CD4-positive, alpha-beta T cell (primary cell): ENCODE measurements around the gene LGR6. TPM values are rescaled to one million over a fixed set of nuclear protein-coding genes. Genes with fewer than 3 reads are reported as not detected.
A peak's percentile ranks its signal among the peaks of the same experiment; 100 is the strongest.

Source experiments
- ATAC-seq: fragments of 200-7000 bp; cut with Tn5 transposase; one replicate; pipeline ENCODE4 v1.10.0; 2022; ENCODE audit warnings: mild to moderate bottlenecking; ENCODE audit not compliant: poor library complexity
- CTCF ChIA-PET: fragments of 350-600 bp; sonication (Branson Sonifier 250); formaldehyde crosslinking; loops from one replicate; lab custom pipeline; 2021; ENCODE audit warnings: antibody characterized with exemption, inconsistent platforms; lab: Charles Lee
- POLR2A ChIA-PET: fragments of 350-600 bp; sonication (Branson Sonifier 250); formaldehyde crosslinking; loops from one replicate; lab custom pipeline; 2021; ENCODE audit warnings: antibody characterized with exemption, inconsistent platforms; lab: Charles Lee
- DNase-seq, 14 experiments: peaks; one replicate each; pipeline ENCODE4 v3.0.0-alpha.2; 2013 to 2020; ENCODE audit warnings: mixed read lengths in 2 of 14
- H3K27ac ChIP-seq, 2 donors: one replicate each; pipeline versions ENCODE4 v1.5.1 to v1.7.0; 2013; ENCODE audit warnings: low read length in 2 of 2, low read depth in 1 of 2, mild to moderate bottlenecking in 1 of 2
- H3K27me3 ChIP-seq, 2 experiments: 1 replicate in 1 of 2; 2 replicates in 1 of 2; pipeline versions ENCODE4 v1.6.1 to v1.7.0; 2013; ENCODE audit warnings: low read length in 2 of 2, control low read depth in 1 of 2, mild to moderate bottlenecking in 1 of 2, moderate library complexity in 1 of 2; ENCODE audit not compliant: insufficient read depth in 2 of 2, control insufficient read depth in 1 of 2
- H3K36me3 ChIP-seq: one replicate; pipeline ENCODE4 v1.6.1; 2013; ENCODE audit warnings: low read length, control low read depth; ENCODE audit not compliant: insufficient read depth
- H3K4me1 ChIP-seq: one replicate; pipeline ENCODE4 v1.6.1; 2013; ENCODE audit warnings: low read length, control low read depth; ENCODE audit not compliant: insufficient read depth
- H3K4me3 ChIP-seq: one replicate; pipeline ENCODE4 v1.5.1; 2013; ENCODE audit warnings: mild to moderate bottlenecking, low read length, moderate library complexity
- H3K9me3 ChIP-seq, 2 experiments: 1 replicate in 1 of 2; 2 replicates in 1 of 2; pipeline versions ENCODE4 v1.6.1 to v1.7.0; 2013; ENCODE audit warnings: low read length in 2 of 2, mild to moderate bottlenecking in 2 of 2, control low read depth in 1 of 2, moderate library complexity in 1 of 2; ENCODE audit not compliant: control insufficient read depth in 1 of 2, insufficient read depth in 1 of 2
- H3K27ac Mint-ChIP-seq: one replicate; pipeline ENCODE4 v1.8.0; 2020; ENCODE audit warnings: mixed read lengths
- H3K27me3 Mint-ChIP-seq: one replicate; pipeline ENCODE4 v1.8.0; 2021; ENCODE audit warnings: mixed read lengths
- H3K36me3 Mint-ChIP-seq: one replicate; pipeline ENCODE4 v1.8.0; 2021; ENCODE audit warnings: low read depth, mixed read lengths
- H3K4me1 Mint-ChIP-seq: one replicate; pipeline ENCODE4 v1.8.0; 2021; ENCODE audit warnings: low read depth, mixed read lengths
- H3K4me3 Mint-ChIP-seq: one replicate; pipeline ENCODE4 v1.8.0; 2020; ENCODE audit warnings: mild to moderate bottlenecking, mixed read lengths
- H3K9me3 Mint-ChIP-seq: one replicate; pipeline ENCODE4 v1.8.0; 2020; ENCODE audit warnings: mixed read lengths
- intact Hi-C, 2 experiments: fragments of 100-400 bp; cut with DNase I in 1 of 2; cut with micrococcal nuclease in 1 of 2; formaldehyde crosslinking; loops; one replicate each; pipeline versions ENCODE4 v1.15.1 to v1.9.0; 2023 to 2025; cut with DNase I, micrococcal nuclease
- total RNA-seq, 174 experiments: library from RNA in 2 of 174; stranded (reverse) in 2 of 174; gene quantifications; one replicate each; pipeline ENCODE4 v1.2.3 and lab custom pipeline; 2021 to 2026
- TF ChIP-seq, protein P1 (sequence below): fragments of 200-600 bp; IDR thresholded peaks from one replicate; pipeline ENCODE4 v1.8.0; 2022; ENCODE audit warnings: antibody characterized with exemption, mild to moderate bottlenecking

The LGR6 gene
- total RNA-seq, 2 experiments from 2014 or later: 0.19 to 0.45 TPM

DNA sequence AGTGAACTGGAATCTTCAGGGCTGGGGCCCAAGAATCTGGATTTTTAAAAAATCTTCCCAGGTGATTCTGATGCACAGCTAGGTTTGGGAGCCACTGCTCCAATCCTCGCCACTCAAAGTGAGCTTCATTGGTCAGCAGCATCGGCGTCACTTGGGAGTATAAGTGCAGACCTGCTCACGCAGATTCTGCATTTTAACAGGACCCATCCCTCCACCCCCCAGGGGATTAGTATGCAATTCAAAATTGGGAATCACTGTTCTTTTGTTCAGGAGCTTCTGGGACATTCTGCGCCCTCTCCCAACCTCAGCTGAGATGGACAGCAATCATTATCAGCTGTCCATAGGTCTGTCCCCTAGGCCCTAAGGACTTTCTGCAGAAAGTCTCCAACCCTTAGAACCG lies 53.5 kb downstream of the LGR6 start:
- no peaks in the 10 kb centered on the region for H3K9me3 ChIP-seq
- no peaks in the 10 kb centered on the region for H3K4me1 ChIP-seq
- POLR2A ChIA-PET: no interaction called here
- H3K27me3 ChIP-seq: no peaks in the 10 kb centered on the region
- Mint-ChIP-seq H3K36me3 (no peaks in the 10 kb centered on the region), H3K4me3 (no peak overlapping the region), H3K4me1 (no peaks in the 10 kb centered on the region), H3K9me3 (no peaks in the 10 kb centered on the region), H3K27me3 (peaks cover 14% of the 10 kb centered on the region), H3K27ac (no peak overlapping the region)
- ATAC-seq (no peak), DNase-seq (peak in 1 of 14 experiments; percentile 2)
- CTCF ChIA-PET: no interaction called here
- TF ChIP-seq, protein P1, sequence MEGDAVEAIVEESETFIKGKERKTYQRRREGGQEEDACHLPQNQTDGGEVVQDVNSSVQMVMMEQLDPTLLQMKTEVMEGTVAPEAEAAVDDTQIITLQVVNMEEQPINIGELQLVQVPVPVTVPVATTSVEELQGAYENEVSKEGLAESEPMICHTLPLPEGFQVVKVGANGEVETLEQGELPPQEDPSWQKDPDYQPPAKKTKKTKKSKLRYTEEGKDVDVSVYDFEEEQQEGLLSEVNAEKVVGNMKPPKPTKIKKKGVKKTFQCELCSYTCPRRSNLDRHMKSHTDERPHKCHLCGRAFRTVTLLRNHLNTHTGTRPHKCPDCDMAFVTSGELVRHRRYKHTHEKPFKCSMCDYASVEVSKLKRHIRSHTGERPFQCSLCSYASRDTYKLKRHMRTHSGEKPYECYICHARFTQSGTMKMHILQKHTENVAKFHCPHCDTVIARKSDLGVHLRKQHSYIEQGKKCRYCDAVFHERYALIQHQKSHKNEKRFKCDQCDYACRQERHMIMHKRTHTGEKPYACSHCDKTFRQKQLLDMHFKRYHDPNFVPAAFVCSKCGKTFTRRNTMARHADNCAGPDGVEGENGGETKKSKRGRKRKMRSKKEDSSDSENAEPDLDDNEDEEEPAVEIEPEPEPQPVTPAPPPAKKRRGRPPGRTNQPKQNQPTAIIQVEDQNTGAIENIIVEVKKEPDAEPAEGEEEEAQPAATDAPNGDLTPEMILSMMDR: no peak
- no peak overlapping the region for H3K27ac ChIP-seq
- intact Hi-C loops: no loop called here
- no peaks in the 10 kb centered on the region for H3K36me3 ChIP-seq
- no peak overlapping the region for H3K4me3 ChIP-seq

DNA sequence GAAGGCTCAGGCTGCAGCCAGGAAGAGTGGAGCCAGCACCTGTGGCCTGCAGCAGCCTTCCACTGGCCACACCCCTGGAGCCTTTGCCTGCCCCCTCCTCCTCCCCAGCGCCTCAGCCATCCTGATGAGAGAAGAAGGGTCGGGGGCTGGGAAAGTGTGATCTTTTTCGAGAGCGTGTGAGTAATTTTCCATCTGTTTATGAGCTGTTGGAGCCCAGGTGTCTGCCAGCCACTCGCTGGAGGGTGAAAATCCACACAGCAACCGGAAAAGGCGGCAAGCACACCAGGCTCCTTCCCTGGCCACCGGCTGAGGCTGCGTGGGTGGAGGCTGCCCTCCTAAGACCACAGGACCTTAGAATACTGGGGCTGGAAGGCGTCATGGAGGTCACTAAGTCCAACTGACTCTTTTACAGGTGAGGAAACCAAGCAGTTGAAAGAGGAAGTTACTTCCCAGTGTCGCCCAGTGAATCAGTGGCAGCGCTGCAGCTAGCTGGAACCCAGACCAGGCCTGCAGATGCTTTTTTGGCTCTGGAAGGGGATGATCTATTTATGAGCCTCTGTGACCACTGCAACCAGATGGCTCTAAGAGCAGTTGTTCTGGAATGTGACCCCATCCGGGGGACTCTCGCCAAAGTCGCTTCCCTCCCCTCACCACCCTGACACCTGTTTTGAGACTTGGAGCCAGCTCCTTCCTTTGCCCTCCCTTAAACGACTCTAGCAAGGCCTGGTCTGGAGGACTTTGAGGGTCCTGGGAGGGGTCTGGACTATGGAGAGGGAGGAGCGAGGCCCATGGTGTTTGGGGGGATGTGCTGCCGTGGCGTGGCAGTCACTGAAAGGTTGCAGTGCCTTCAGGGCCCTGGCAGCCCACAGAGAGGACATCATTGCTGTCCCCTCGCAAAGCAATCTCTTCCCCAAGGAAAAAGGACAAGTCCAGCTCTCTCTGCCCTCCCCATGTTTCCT lies 54.5 kb downstream of the LGR6 start:
- Histone ChIP-seq H3K27me3 (no peaks in the 10 kb centered on the region), H3K9me3 (no peaks in the 10 kb centered on the region), H3K4me1 (no peaks in the 10 kb centered on the region), H3K36me3 (no peaks in the 10 kb centered on the region), H3K4me3 (no peak overlapping the region), H3K27ac (no peak overlapping the region)
- intact Hi-C loops: no loop called here
- TF ChIP-seq, protein P1: no peak
- Mint-ChIP-seq H3K36me3 (no peaks in the 10 kb centered on the region), H3K27me3 (peaks cover 12% of the 10 kb centered on the region), H3K4me1 (no peaks in the 10 kb centered on the region), H3K27ac (no peak overlapping the region), H3K9me3 (no peaks in the 10 kb centered on the region), H3K4me3 (no peak overlapping the region)
- CTCF ChIA-PET: no interaction called here
- ATAC-seq (no peak), DNase-seq (no peak)
- POLR2A ChIA-PET: no interaction called here

DNA sequence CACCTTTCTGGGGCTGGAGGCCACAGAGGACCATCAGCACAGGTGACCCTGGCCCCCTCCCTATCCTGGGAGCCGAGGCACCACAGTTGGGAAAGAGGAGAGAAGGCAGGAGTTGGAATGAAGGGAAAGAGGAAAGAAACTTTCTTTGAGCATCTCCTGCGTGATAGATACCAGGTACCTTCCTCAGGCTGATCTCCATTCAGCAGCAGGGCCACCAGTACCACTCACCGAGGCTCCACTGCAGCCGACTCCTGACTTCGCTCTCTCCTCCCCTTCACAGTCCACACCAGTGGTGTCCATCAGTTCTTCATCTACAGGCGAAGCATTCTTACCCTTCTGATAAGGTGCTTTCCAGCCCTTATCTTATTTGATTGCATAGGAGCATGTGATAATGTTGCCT lies 55.3 kb downstream of the LGR6 start:
- H3K36me3 Mint-ChIP-seq: no peaks in the 10 kb centered on the region
- ChIA-PET POLR2A (no interaction called here), CTCF (no interaction called here)
- Histone ChIP-seq H3K4me3 (no peak overlapping the region), H3K36me3 (no peaks in the 10 kb centered on the region), H3K9me3 (no peaks in the 10 kb centered on the region), H3K27ac (no peak overlapping the region), H3K4me1 (no peaks in the 10 kb centered on the region), H3K27me3 (no peaks in the 10 kb centered on the region)
- DNase-seq (no peak), ATAC-seq (no peak)
- no peaks in the 10 kb centered on the region for H3K4me1 Mint-ChIP-seq
- peaks cover 12% of the 10 kb centered on the region for H3K27me3 Mint-ChIP-seq
- no peak overlapping the region for H3K4me3 Mint-ChIP-seq
- H3K9me3 Mint-ChIP-seq: no peaks in the 10 kb centered on the region
- TF ChIP-seq, protein P1: no peak
- H3K27ac Mint-ChIP-seq: no peak overlapping the region
- intact Hi-C loops: no loop called here
